Spleen (tissue), 7 donors: ENCODE results near the gene HEG1.

ENCODE experiments used
- CTCF ChIP-seq, 11 experiments: fragments of 200-600 bp in 7 of 11; fragments of 450-650 bp in 4 of 11; sonication (generic) in 4 of 11; IDR thresholded peaks in 8 of 11; conservative IDR thresholded peaks in 3 of 11; 1 replicate in 7 of 11; 2 replicates in 4 of 11; pipeline versions ENCODE4 v1.4.0 to v1.8.0; 2016 to 2021; ENCODE audit warnings: antibody characterized with exemption in 11 of 11, inconsistent platforms in 4 of 11, mild to moderate bottlenecking in 1 of 11
- POLR2A ChIP-seq, 3 donors: fragments of 450-650 bp; IDR thresholded peaks; one replicate each; pipeline ENCODE4 v1.5.1; 2017; ENCODE audit warnings: antibody characterized with exemption in 3 of 3, mild to moderate bottlenecking in 1 of 3
- POLR2AphosphoS5 ChIP-seq, 3 donors: sonication (generic); formaldehyde crosslinking; IDR thresholded peaks; one replicate each; pipeline ENCODE4 v1.5.1; 2017; ENCODE audit warnings: antibody characterized with exemption in 3 of 3
- donor health status: DM: no; HTN: no; CAD: no; lungs with moderate emphysema.
- donor health status: DM: no; HTN: no; CAD: no.
- donor health status: DM: no; HTN: no; CAD: no.

GRCh38 chr3:125032683-125033082, 23.1 kb downstream of the HEG1 start:
- TF ChIP-seq POLR2A (IDR thresholded peaks at IDR 0.05) (no peak), CTCF (IDR thresholded peaks at IDR 0.05 in 8 of 11, conservative IDR thresholded peaks at IDR 0.05 in 3 of 11) (no peak), POLR2AphosphoS5 (IDR thresholded peaks at IDR 0.05) (no peak)
